Measurements from ENCODE around the gene RIPOR1. TPM values are rescaled to one million over a fixed set of nuclear protein-coding genes. Genes with fewer than 3 reads are reported as not detected.
"Not testable (repeated sequence)": the region's sequence is repeated elsewhere in the genome, so short reads cannot be mapped to it uniquely, and the experiment has no call there.

RIPOR1 gene
- total RNA-seq, 4 donors from 2014 or later, result 63.1 to 108 (median 68.4) TPM

DNA sequence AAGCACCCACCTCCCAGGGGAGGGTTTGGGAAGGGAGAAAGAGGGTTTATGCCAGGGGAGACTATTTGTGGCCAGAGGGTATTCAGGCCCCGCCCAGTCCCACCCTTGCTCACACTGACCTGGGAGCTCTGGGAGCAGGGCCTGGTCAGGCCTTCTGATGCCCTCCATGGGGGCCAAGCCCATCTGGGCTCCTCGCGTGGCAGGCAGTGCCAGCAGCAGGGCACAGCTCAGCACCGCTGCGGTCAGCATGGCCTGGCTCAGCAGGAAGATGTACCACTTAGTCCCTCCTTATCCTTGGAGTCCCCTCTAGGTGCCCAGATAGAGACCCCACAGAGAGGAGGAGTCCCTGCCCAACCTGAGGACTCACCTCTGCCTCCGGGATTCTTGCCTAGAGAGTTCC, 45.5 kb upstream of the RIPOR1 start, which contains the start of gene AGRP:
Gene AGRP, minus strand, starts transcription at position 398 of the 400 bp plus-strand sequence. Its CDS starts 149 bp downstream, at position 249.
- H3K36me3 ChIP-seq, result peaks cover 0 to 17% (median 16%) of the 10 kb centered on the region in 4 donors
- no peak for TF ChIP-seq EP300 (IDR thresholded peaks at IDR 0.05)
- TF ChIP-seq POLR2AphosphoS5 (IDR thresholded peaks at IDR 0.05), result no peak
- TF ChIP-seq, protein P1, sequence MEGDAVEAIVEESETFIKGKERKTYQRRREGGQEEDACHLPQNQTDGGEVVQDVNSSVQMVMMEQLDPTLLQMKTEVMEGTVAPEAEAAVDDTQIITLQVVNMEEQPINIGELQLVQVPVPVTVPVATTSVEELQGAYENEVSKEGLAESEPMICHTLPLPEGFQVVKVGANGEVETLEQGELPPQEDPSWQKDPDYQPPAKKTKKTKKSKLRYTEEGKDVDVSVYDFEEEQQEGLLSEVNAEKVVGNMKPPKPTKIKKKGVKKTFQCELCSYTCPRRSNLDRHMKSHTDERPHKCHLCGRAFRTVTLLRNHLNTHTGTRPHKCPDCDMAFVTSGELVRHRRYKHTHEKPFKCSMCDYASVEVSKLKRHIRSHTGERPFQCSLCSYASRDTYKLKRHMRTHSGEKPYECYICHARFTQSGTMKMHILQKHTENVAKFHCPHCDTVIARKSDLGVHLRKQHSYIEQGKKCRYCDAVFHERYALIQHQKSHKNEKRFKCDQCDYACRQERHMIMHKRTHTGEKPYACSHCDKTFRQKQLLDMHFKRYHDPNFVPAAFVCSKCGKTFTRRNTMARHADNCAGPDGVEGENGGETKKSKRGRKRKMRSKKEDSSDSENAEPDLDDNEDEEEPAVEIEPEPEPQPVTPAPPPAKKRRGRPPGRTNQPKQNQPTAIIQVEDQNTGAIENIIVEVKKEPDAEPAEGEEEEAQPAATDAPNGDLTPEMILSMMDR (IDR thresholded peaks at IDR 0.05), result no peak
- H3K27ac ChIP-seq (replicated peaks in 1 of 4), result peak within 1 kb of the TSS; percentile 92 to 97 (median 95)
- H3K27me3 ChIP-seq, result no peaks in the 10 kb centered on the region
- WGBS, result 87% methylated on average over 4 of the region's 6 CpGs
- DNase-seq (ENCODE audit: extremely low spot score), result no peak
- peaks cover 32 to 52% (median 44%) of the 10 kb centered on the region in 4 donors for H3K4me1 ChIP-seq
- H3K4me3 ChIP-seq, result peak within 1 kb of the TSS in 3 of 4 donors; percentile 85 to 97 (median 87)
- no peaks in the 10 kb centered on the region for H3K9me3 ChIP-seq
- intact Hi-C loops (cut with DNase I), result loop anchor here (5.0 kb wide), 1 partner anchor 34 kb away; no protein-coding TSS in a partner anchor

DNA sequence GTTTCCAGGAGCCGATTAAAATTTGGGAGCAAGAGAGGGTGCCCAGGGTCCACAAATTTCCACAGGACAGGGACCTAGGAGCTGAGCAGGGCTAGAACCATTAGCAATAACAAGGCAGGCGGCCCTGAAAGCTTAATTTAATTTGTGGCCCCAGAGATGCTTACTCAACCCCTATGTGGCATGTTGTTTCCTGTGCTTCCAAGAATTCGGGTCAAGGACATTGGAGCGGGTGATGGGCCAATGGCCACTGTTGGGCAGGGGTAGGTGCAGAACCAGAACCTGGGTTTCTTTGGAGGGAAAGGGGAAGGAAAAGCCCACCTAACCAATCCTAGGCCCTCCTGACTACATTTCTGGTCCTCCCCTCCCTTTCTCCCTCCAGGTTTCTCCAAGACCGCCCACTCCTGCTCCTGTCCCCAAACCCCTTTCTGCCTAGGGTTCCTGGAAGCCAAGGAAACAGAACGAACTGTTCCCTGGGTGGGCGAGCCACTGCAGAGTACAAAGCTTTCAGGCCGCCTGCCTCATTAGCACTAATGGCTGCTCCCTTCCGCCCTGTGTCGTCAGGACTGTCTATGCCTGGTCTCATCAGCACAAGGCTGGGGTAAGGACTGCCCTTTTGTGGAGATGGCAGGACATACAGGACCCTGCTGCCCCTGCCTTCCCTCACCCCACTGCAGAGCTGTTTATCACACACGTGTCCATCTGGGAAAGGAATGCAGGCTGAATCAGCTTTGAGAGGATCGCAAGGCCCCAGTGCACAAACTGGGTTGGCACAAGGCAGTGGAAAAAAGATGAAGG, 44.7 kb upstream of the RIPOR1 start:
- intact Hi-C loops (cut with DNase I), result loop anchor here (5.0 kb wide), 1 partner anchor 33 kb away; no protein-coding TSS in a partner anchor
- Histone ChIP-seq H3K9me3 (no peaks in the 10 kb centered on the region), H3K36me3 (peaks cover 0 to 17% (median 16%) of the 10 kb centered on the region in 4 donors), H3K4me1 (peaks cover 30 to 49% (median 39%) of the 10 kb centered on the region in 4 donors), H3K27ac (replicated peaks in 1 of 4) (peak overlapping the region in 1 of 4 donors; percentile 1), H3K27me3 (no peaks in the 10 kb centered on the region), H3K4me3 (no peak overlapping the region)
- no peak for DNase-seq (ENCODE audit: extremely low spot score)
- 92% methylated on average over 12 of the region's 12 CpGs for WGBS
- no peak for TF ChIP-seq EP300 (IDR thresholded peaks at IDR 0.05)
- TF ChIP-seq, protein P1 (IDR thresholded peaks at IDR 0.05), result no peak
- no peak for TF ChIP-seq POLR2AphosphoS5 (IDR thresholded peaks at IDR 0.05)
- no peak for TF ChIP-seq POLR2A (IDR thresholded peaks at IDR 0.05; ENCODE audit: low read depth)

DNA sequence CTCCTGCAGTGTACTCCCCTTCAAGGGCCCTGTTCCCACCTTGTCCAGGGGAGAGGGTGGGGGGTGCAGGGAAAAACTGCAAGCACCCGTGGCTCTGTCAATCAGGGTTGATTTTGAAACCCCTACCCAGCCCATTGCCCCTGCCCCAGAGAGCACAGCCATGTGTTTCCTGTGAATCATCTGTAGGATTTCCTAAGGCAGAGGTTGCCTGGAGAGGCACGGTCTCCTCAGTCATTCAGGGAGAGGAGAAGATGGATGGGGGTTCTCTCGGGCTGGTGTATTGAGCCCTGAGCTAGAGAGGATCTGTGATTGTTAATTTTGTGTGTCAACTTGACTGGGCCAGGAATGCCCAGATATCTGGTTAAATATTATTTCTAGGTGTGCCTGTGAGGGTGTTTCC, 41.8 kb upstream of the RIPOR1 start:
- peaks cover 30 to 48% (median 35%) of the 10 kb centered on the region in 4 donors for H3K4me1 ChIP-seq
- H3K27me3 ChIP-seq, result no peaks in the 10 kb centered on the region
- H3K9me3 ChIP-seq, result no peaks in the 10 kb centered on the region
- no peak overlapping the region for H3K27ac ChIP-seq (replicated peaks in 1 of 4)
- peaks cover 0 to 17% (median 16%) of the 10 kb centered on the region in 4 donors for H3K36me3 ChIP-seq
- H3K4me3 ChIP-seq, result no peak overlapping the region
- DNase-seq (ENCODE audit: extremely low spot score), result no peak
- intact Hi-C loops (cut with DNase I), result no loop called here
- TF ChIP-seq, protein P1 (IDR thresholded peaks at IDR 0.05), result no peak
- TF ChIP-seq POLR2AphosphoS5 (IDR thresholded peaks at IDR 0.05) (no peak), POLR2A (IDR thresholded peaks at IDR 0.05; ENCODE audit: low read depth) (no peak), EP300 (IDR thresholded peaks at IDR 0.05) (no peak)
- WGBS, result 38% methylated on average over 3 of the region's 3 CpGs

- DNase-seq (ENCODE audit: extremely low spot score); H3K9me3 ChIP-seq; H3K27me3 ChIP-seq; intact Hi-C loops (cut with DNase I); H3K4me3 ChIP-seq; H3K27ac ChIP-seq (replicated peaks in 1 of 4): not testable (repeated sequence)
- H3K36me3 ChIP-seq, result peaks cover 0 to 24% (median 16%) of the 10 kb centered on the region in 4 donors
- 82% methylated on average over 4 of the region's 4 CpGs for WGBS
- peaks cover 24 to 45% (median 28%) of the 10 kb centered on the region in 4 donors for H3K4me1 ChIP-seq
Observed at GRCh38 chr16:67487561-67487960, 41.1 kb upstream of the RIPOR1 start.

- no peak for TF ChIP-seq EP300 (IDR thresholded peaks at IDR 0.05)
- TF ChIP-seq POLR2AphosphoS5 (IDR thresholded peaks at IDR 0.05), result peak in 1 of 2 donors; percentile 15
- H3K9me3 ChIP-seq, result no peaks in the 10 kb centered on the region
- H3K27me3 ChIP-seq, result no peaks in the 10 kb centered on the region
- peak overlapping the region; percentile 46 to 76 (median 54) for H3K27ac ChIP-seq (replicated peaks in 1 of 4)
- H3K4me1 ChIP-seq, result peaks cover 17 to 35% (median 24%) of the 10 kb centered on the region in 4 donors
- intact Hi-C loops (cut with DNase I), result no loop called here
- peaks cover 0 to 20% (median 9%) of the 10 kb centered on the region in 4 donors for H3K36me3 ChIP-seq
- WGBS, result 39% methylated on average over 4 of the region's 4 CpGs
- H3K4me3 ChIP-seq, result no peak overlapping the region
- no peak for DNase-seq (ENCODE audit: extremely low spot score)
Observed at GRCh38 chr16:67489401-67490083, 39.1 kb upstream of the RIPOR1 start.

Measured in esophagus muscularis mucosa (tissue), 4 donors.